Keratinocyte (primary cell): ENCODE results near the gene UBE4B. TPM values are rescaled to one million over a fixed set of nuclear protein-coding genes. Genes with fewer than 3 reads are reported as not detected.

Experiments
- DNase-seq: peaks from one replicate; pipeline ENCODE4 v3.0.0-alpha.2; 2011; ENCODE audit warnings: low read depth, missing footprints, low spot score
- FAIRE-seq: peaks from 2 replicates; lab custom pipeline; 2011; peaks lifted over from hg19 to GRCh38; lab: Jason Lieb, UNC
- H2AFZ ChIP-seq: 2 replicates; pipeline ENCODE4 v1.6.0; 2012; ENCODE audit warnings: low read length, control low read depth, inconsistent platforms; ENCODE audit not compliant: control insufficient read depth
- H3K27ac ChIP-seq: 2 replicates; pipeline ENCODE4 v1.5.1; 2011; ENCODE audit warnings: low read length; ENCODE audit not compliant: control insufficient read depth, insufficient read depth
- H3K27me3 ChIP-seq: 3 replicates; pipeline ENCODE4 v1.6.0; 2011; ENCODE audit warnings: low read length; ENCODE audit not compliant: control insufficient read depth, insufficient read depth; ENCODE audit errors: extremely low read depth
- H3K36me3 ChIP-seq, 2 experiments: 2 replicates in 1 of 2; 3 replicates in 1 of 2; pipeline ENCODE4 v1.5.1; 2011; ENCODE audit warnings: low read length in 2 of 2, mild to moderate bottlenecking in 1 of 2; ENCODE audit not compliant: control insufficient read depth in 2 of 2, insufficient read depth in 2 of 2; ENCODE audit errors: extremely low read depth in 1 of 2
- H3K4me1 ChIP-seq: 3 replicates; pipeline ENCODE4 v1.5.1; 2011; ENCODE audit warnings: low read length; ENCODE audit not compliant: control insufficient read depth, insufficient read depth; ENCODE audit errors: extremely low read depth
- H3K4me2 ChIP-seq: 3 replicates; pipeline ENCODE4 v1.6.0; 2011; ENCODE audit warnings: low read depth, low read length; ENCODE audit not compliant: control insufficient read depth, insufficient read depth; ENCODE audit errors: extremely low read depth
- H3K4me3 ChIP-seq, 3 experiments: fragments of 200-600 bp in 1 of 3; sonication (generic) in 1 of 3; 2 replicates in 2 of 3; 3 replicates in 1 of 3; pipeline ENCODE4 v1.5.1; 2011 to 2016; ENCODE audit warnings: low read length in 3 of 3, mild to moderate bottlenecking in 3 of 3, control low read depth in 2 of 3, inconsistent platforms in 1 of 3, low read depth in 1 of 3, mixed read lengths in 1 of 3, mixed run types in 1 of 3, moderate library complexity in 1 of 3; ENCODE audit not compliant: control insufficient read depth in 2 of 3, insufficient read depth in 2 of 3; ENCODE audit errors: extremely low read depth in 1 of 3
- H3K79me2 ChIP-seq: 2 replicates; pipeline ENCODE4 v1.6.0; 2012; ENCODE audit warnings: low read length; ENCODE audit not compliant: control insufficient read depth, insufficient read depth
- H3K9ac ChIP-seq: 3 replicates; pipeline ENCODE4 v1.6.0; 2011; ENCODE audit warnings: low read length; ENCODE audit not compliant: control insufficient read depth, insufficient read depth; ENCODE audit errors: extremely low read depth
- H3K9me1 ChIP-seq: 3 replicates; pipeline ENCODE4 v1.6.0; 2011; ENCODE audit warnings: low read length; ENCODE audit not compliant: control insufficient read depth, insufficient read depth; ENCODE audit errors: extremely low read depth
- H3K9me3 ChIP-seq: 2 replicates; pipeline ENCODE4 v1.5.1; 2012; ENCODE audit warnings: low read depth, low read length; ENCODE audit not compliant: control insufficient read depth
- H4K20me1 ChIP-seq: 3 replicates; pipeline ENCODE4 v1.6.0; 2011; ENCODE audit warnings: low read length; ENCODE audit not compliant: control insufficient read depth, insufficient read depth; ENCODE audit errors: extremely low read depth
- CTCF ChIP-seq, 3 experiments: IDR thresholded peaks in 1 of 3; conservative IDR thresholded peaks in 1 of 3; optimal IDR thresholded peaks in 1 of 3; 2 replicates in 2 of 3; 3 replicates in 1 of 3; pipeline versions ENCODE3 to v1.5.1; 2011; ENCODE audit warnings: low read length in 3 of 3, mild to moderate bottlenecking in 3 of 3, moderate library complexity in 2 of 3, control low read depth in 1 of 3, inconsistent platforms in 1 of 3; ENCODE audit not compliant: insufficient read depth in 2 of 3; ENCODE audit errors: extremely low read depth in 1 of 3
- EZH2 ChIP-seq: IDR thresholded peaks from one replicate; pipeline ENCODE4 v1.6.1; 2012; ENCODE audit warnings: inconsistent platforms, mild to moderate bottlenecking, low read length, moderate library complexity
- dilution Hi-C: fragments of 300-500 bp; cut with MboI; formaldehyde crosslinking; loops from one replicate; pipeline ENCODE4 v1.7.0; 2020; ENCODE audit warnings: low sequenced_read_pairs; ENCODE audit not compliant: extremely low pct_ligation_motif_present
- polyA plus RNA-seq, 5 experiments: library from polyadenylated mRNA; depleted of rRNA in 3 of 5; stranded (reverse) in 3 of 5; stranded (forward) in 1 of 5; unstranded in 1 of 5; fragments of >200 nt; gene quantifications; 1 replicate in 1 of 5; 2 replicates in 3 of 5; 3 replicates in 1 of 5; pipeline versions ENCODE4 v1.2.1 to v1.2.3, GENCODE V29; 2011 to 2012; ENCODE audit warnings: missing spikeins in 2 of 5, low read depth in 1 of 5, low replicate concordance in 1 of 5

UBE4B gene
- polyA plus RNA-seq, 1 donor (not counting 4 experiments of a cell fraction or from before 2014, with no cell fraction given) = 14.3 TPM

- DNase-seq (no peak), FAIRE-seq (no peak)
Measured at GRCh38 chr1:10085076-10085475, 52.3 kb downstream of the UBE4B start.

GRCh38 chr1:10087210-10087609, 54.5 kb downstream of the UBE4B start:
- FAIRE-seq (no peak), DNase-seq (no peak)
- Histone ChIP-seq H3K9me1 (no peaks in the 10 kb centered on the region), H3K4me3 (no peak overlapping the region), H3K4me2 (no peak overlapping the region), H3K9me3 (no peaks in the 10 kb centered on the region), H3K4me1 (peaks cover 14% of the 10 kb centered on the region), H3K9ac (no peak overlapping the region), H4K20me1 (no peaks in the 10 kb centered on the region), H3K36me3 (peaks cover 0 to 3% of the 10 kb centered on the region in 2 experiments), H3K27ac (no peak overlapping the region), H3K27me3 (no peaks in the 10 kb centered on the region), H2AFZ (no peak overlapping the region), H3K79me2 (peaks cover 14% of the 10 kb centered on the region)
- TF ChIP-seq CTCF (optimal IDR thresholded peaks at IDR 0.05 in 1 of 3, IDR thresholded peaks at IDR 0.05 in 1 of 3, conservative IDR thresholded peaks at IDR 0.05 in 1 of 3; ENCODE audit: extremely low read depth in 1 of 3, insufficient read depth in 2 of 3, low read length in 3 of 3) = no peak
- TF ChIP-seq EZH2 = no peak
- dilution Hi-C loops = no loop called here

More at GRCh38 chr1:10085076-10085475, 52.3 kb downstream of the UBE4B start:
- dilution Hi-C loops = no loop called here
- Histone ChIP-seq H3K9me3 (no peaks in the 10 kb centered on the region), H3K9ac (no peak overlapping the region), H3K4me3 (no peak overlapping the region), H3K4me1 (peaks cover 18% of the 10 kb centered on the region), H2AFZ (no peak overlapping the region), H3K79me2 (peaks cover 12% of the 10 kb centered on the region), H3K4me2 (no peak overlapping the region), H3K36me3 (peaks cover 0 to 6% of the 10 kb centered on the region in 2 experiments), H3K27ac (no peak overlapping the region), H3K27me3 (no peaks in the 10 kb centered on the region), H4K20me1 (no peaks in the 10 kb centered on the region), H3K9me1 (no peaks in the 10 kb centered on the region)
- TF ChIP-seq EZH2 (no peak), CTCF (optimal IDR thresholded peaks at IDR 0.05 in 1 of 3, IDR thresholded peaks at IDR 0.05 in 1 of 3, conservative IDR thresholded peaks at IDR 0.05 in 1 of 3; ENCODE audit: extremely low read depth in 1 of 3, insufficient read depth in 2 of 3, low read length in 3 of 3) (no peak)
